GM18511 (cell line): ENCODE data around the gene TNXB.
"Not testable (repeated sequence)": the region's sequence is repeated elsewhere in the genome, so short reads cannot be mapped to it uniquely, and the experiment has no call there.

Source experiments
- ATAC-seq: cut with Tn5 transposase; IDR thresholded peaks from one replicate; pipeline ENCODE4 v1.9.1; 2021; ENCODE audit warnings: mild to moderate bottlenecking, moderate library complexity; ENCODE audit not compliant: unreplicated experiment

Gene TNXB

GRCh38 chr6:32068867-32069266 is 40.3 kb downstream of the TNXB start:
- ATAC-seq = no peak

GRCh38 chr6:32068315-32068714 is 40.8 kb downstream of the TNXB start:
- not testable (repeated sequence) for ATAC-seq

GRCh38 chr6:32067521-32067920 is 41.6 kb downstream of the TNXB start:
- ATAC-seq = not testable (repeated sequence)

- no peak for ATAC-seq
Measured at GRCh38 chr6:32064706-32065105, 44.4 kb downstream of the TNXB start.

GRCh38 chr6:32060966-32061655 is 48.0 kb downstream of the TNXB start:
- ATAC-seq = no peak

GRCh38 chr6:32058511-32058963 is 50.6 kb downstream of the TNXB start:
- no peak for ATAC-seq

- ATAC-seq = no peak
Measured at GRCh38 chr6:32057966-32058365, 51.2 kb downstream of the TNXB start.

GRCh38 chr6:32056254-32056653 is 52.9 kb downstream of the TNXB start:
- ATAC-seq = no peak

GRCh38 chr6:32055756-32056155 is 53.4 kb downstream of the TNXB start:
- ATAC-seq = not testable (repeated sequence)

- ATAC-seq = not testable (repeated sequence)
Measured at GRCh38 chr6:32053314-32053713, 55.8 kb downstream of the TNXB start.

GRCh38 chr6:32052626-32053025 is 56.5 kb downstream of the TNXB start:
- ATAC-seq = not testable (repeated sequence)

- ATAC-seq = no peak
Measured at GRCh38 chr6:32050562-32050961, 58.6 kb downstream of the TNXB start.

GRCh38 chr6:32049736-32050135 is 59.4 kb downstream of the TNXB start:
- not testable (repeated sequence) for ATAC-seq

GRCh38 chr6:32049149-32049548 is 60.0 kb downstream of the TNXB start:
- ATAC-seq = not testable (repeated sequence)

GRCh38 chr6:32047855-32048766 is 61.0 kb downstream of the TNXB start:
- ATAC-seq = no peak

GRCh38 chr6:32047539-32047854 is 61.6 kb downstream of the TNXB start:
- ATAC-seq = no peak

- ATAC-seq = no peak
Measured at GRCh38 chr6:32047084-32047478, 62.1 kb downstream of the TNXB start.

- ATAC-seq = no peak
Measured at GRCh38 chr6:32046450-32047083, 62.6 kb downstream of the TNXB start.

GRCh38 chr6:32045811-32046449 is 63.2 kb downstream of the TNXB start:
- no peak for ATAC-seq

GRCh38 chr6:32044916-32045315 is 64.2 kb downstream of the TNXB start:
- not testable (repeated sequence) for ATAC-seq
